NB4 (cell line): Measurements from ENCODE around the gene GAS6.

Source experiments
- MYC ChIP-seq: IDR thresholded peaks from 2 replicates; pipeline ENCODE4 v1.6.1; 2011; ENCODE audit warnings: low read depth, low read length
- POLR2A ChIP-seq: IDR thresholded peaks from 2 replicates; pipeline ENCODE4 v1.6.1; 2011; ENCODE audit warnings: mild to moderate bottlenecking; ENCODE audit not compliant: insufficient read length; ENCODE audit errors: extremely low read depth
- TF ChIP-seq, protein P1 (sequence below): IDR thresholded peaks from one replicate; pipeline ENCODE4 v1.5.1; 2012; ENCODE audit warnings: low read depth, low read length
- TF ChIP-seq, protein P2 (sequence below): IDR thresholded peaks from 2 replicates; pipeline ENCODE4 v1.6.1; 2011; ENCODE audit warnings: low read depth, low read length

GRCh38 chr13:113806104-113806471 is 57.8 kb downstream of the GAS6 start:
- TF ChIP-seq, protein P1, sequence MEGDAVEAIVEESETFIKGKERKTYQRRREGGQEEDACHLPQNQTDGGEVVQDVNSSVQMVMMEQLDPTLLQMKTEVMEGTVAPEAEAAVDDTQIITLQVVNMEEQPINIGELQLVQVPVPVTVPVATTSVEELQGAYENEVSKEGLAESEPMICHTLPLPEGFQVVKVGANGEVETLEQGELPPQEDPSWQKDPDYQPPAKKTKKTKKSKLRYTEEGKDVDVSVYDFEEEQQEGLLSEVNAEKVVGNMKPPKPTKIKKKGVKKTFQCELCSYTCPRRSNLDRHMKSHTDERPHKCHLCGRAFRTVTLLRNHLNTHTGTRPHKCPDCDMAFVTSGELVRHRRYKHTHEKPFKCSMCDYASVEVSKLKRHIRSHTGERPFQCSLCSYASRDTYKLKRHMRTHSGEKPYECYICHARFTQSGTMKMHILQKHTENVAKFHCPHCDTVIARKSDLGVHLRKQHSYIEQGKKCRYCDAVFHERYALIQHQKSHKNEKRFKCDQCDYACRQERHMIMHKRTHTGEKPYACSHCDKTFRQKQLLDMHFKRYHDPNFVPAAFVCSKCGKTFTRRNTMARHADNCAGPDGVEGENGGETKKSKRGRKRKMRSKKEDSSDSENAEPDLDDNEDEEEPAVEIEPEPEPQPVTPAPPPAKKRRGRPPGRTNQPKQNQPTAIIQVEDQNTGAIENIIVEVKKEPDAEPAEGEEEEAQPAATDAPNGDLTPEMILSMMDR: no peak
- no peak for TF ChIP-seq POLR2A
- TF ChIP-seq, protein P2, sequence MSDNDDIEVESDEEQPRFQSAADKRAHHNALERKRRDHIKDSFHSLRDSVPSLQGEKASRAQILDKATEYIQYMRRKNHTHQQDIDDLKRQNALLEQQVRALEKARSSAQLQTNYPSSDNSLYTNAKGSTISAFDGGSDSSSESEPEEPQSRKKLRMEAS: no peak
- TF ChIP-seq MYC: no peak
